ENCODE measurements around the gene GNAS-AS1. TPM values are rescaled to one million over a fixed set of nuclear protein-coding genes. Genes with fewer than 3 reads are reported as not detected.

Gene GNAS-AS1
- total RNA-seq, 2 experiments from 2014 or later = 1.7 to 2.0 TPM

GRCh38 chr20:58875541-58876134 is 24.9 kb upstream of the GNAS-AS1 start:
- no peak for TF ChIP-seq CTCF (IDR thresholded peaks at IDR 0.05)
- H3K36me3 Mint-ChIP-seq (ENCODE audit: low read depth) = no peaks in the 10 kb centered on the region
- H3K27me3 Mint-ChIP-seq = no peaks in the 10 kb centered on the region
- no peaks in the 10 kb centered on the region for H3K9me3 Mint-ChIP-seq
- DNase-seq (no peak), ATAC-seq (no peak)
- no peak overlapping the region for H3K4me3 Mint-ChIP-seq
- peaks cover 26% of the 10 kb centered on the region for H3K4me1 Mint-ChIP-seq (ENCODE audit: low read depth)
- intact Hi-C loops (cut with micrococcal nuclease) = loop anchor here (10.0 kb wide), 1 partner anchor 349 kb away; no protein-coding TSS in a partner anchor
- ChIA-PET CTCF (interaction anchor here (1.7 kb wide), 1 partner anchor 11 kb away, joined by 7 read pairs; no protein-coding TSS in a partner anchor), POLR2A (no interaction called here)
- H3K27ac Mint-ChIP-seq = no peak overlapping the region

GRCh38 chr20:58875111-58875510 is 24.4 kb upstream of the GNAS-AS1 start:
- Mint-ChIP-seq H3K4me3 (no peak overlapping the region), H3K36me3 (ENCODE audit: low read depth) (no peaks in the 10 kb centered on the region), H3K27ac (no peak overlapping the region), H3K9me3 (no peaks in the 10 kb centered on the region), H3K4me1 (ENCODE audit: low read depth) (peaks cover 31% of the 10 kb centered on the region), H3K27me3 (no peaks in the 10 kb centered on the region)
- intact Hi-C loops (cut with micrococcal nuclease) = loop anchor here (10.0 kb wide), 1 partner anchor 350 kb away; no protein-coding TSS in a partner anchor
- POLR2A ChIA-PET = no interaction called here
- no peak for ATAC-seq
- DNase-seq = no peak
- no peak for TF ChIP-seq CTCF (IDR thresholded peaks at IDR 0.05)
- CTCF ChIA-PET = interaction anchor here (1.1 kb wide), 1 partner anchor 621 kb away, joined by 5 read pairs; no protein-coding TSS in a partner anchor

- H3K9me3 Mint-ChIP-seq = no peaks in the 10 kb centered on the region
- no peaks in the 10 kb centered on the region for H3K27me3 Mint-ChIP-seq
- CTCF ChIA-PET = interaction anchor here (1.1 kb wide), 1 partner anchor 621 kb away, joined by 5 read pairs; no protein-coding TSS in a partner anchor
- H3K27ac Mint-ChIP-seq = no peak overlapping the region
- ATAC-seq (no peak), DNase-seq (no peak)
- no peak for TF ChIP-seq CTCF (IDR thresholded peaks at IDR 0.05)
- peaks cover 33% of the 10 kb centered on the region for H3K4me1 Mint-ChIP-seq (ENCODE audit: low read depth)
- H3K4me3 Mint-ChIP-seq = no peak overlapping the region
- POLR2A ChIA-PET = no interaction called here
- intact Hi-C loops (cut with micrococcal nuclease) = loop anchor here (5.0 to 10.0 kb wide), 2 partner anchors 350 to 528 kb away; no protein-coding TSS in a partner anchor
- no peaks in the 10 kb centered on the region for H3K36me3 Mint-ChIP-seq (ENCODE audit: low read depth)
These were observed 23.8 kb upstream of the GNAS-AS1 start for GRCh38 chr20:58874469-58874868.

- DNase-seq = no peak
- Mint-ChIP-seq H3K36me3 (ENCODE audit: low read depth) (no peaks in the 10 kb centered on the region), H3K27ac (no peak overlapping the region), H3K4me1 (ENCODE audit: low read depth) (peaks cover 15% of the 10 kb centered on the region), H3K4me3 (no peak overlapping the region), H3K9me3 (no peaks in the 10 kb centered on the region), H3K27me3 (peaks cover 6% of the 10 kb centered on the region)
- ATAC-seq = no peak
- ChIA-PET CTCF (interaction anchor here (1.6 to 2.2 kb wide), 2 partner anchors 11 to 25 kb away, joined by 3 to 18 read pairs; no protein-coding TSS in a partner anchor), POLR2A (no interaction called here)
- intact Hi-C loops (cut with micrococcal nuclease) = loop anchor here (5.0 to 10.0 kb wide), 2 partner anchors 353 to 531 kb away; no protein-coding TSS in a partner anchor
- no peak for TF ChIP-seq CTCF (IDR thresholded peaks at IDR 0.05)
These were observed 20.9 kb upstream of the GNAS-AS1 start for GRCh38 chr20:58871533-58872102.
